SU-DHL-6 (cell line): ENCODE results near the gene IPO9.

Experiments
- H2AFZ ChIP-seq: fragments of 200-600 bp; sonication (generic); 2 replicates; pipeline ENCODE4 v1.6.1; 2014; ENCODE audit warnings: low read depth, mild to moderate bottlenecking, moderate library complexity, mixed read lengths, antibody characterized with exemption, low read length; ENCODE audit not compliant: severe bottlenecking
- H3F3A ChIP-seq: fragments of 200-600 bp; shearing (Covaris generic); 2 replicates; pipeline ENCODE4 v1.6.0; 2016; ENCODE audit warnings: antibody characterized with exemption, mild to moderate bottlenecking; ENCODE audit not compliant: insufficient read depth
- H3K27ac ChIP-seq: fragments of 200-600 bp; sonication (generic); 2 replicates; pipeline ENCODE4 v1.5.1; 2016; ENCODE audit warnings: low read depth, mild to moderate bottlenecking, low read length, moderate library complexity, mixed read lengths
- H3K27me3 ChIP-seq: fragments of 200-600 bp; sonication (generic), shearing (Covaris generic); 2 replicates; pipeline ENCODE4 v1.6.0; 2014; ENCODE audit warnings: mild to moderate bottlenecking, low read length
- H3K36me3 ChIP-seq: fragments of 200-600 bp; sonication (generic); 2 replicates; pipeline ENCODE4 v1.6.1; 2014; ENCODE audit warnings: mild to moderate bottlenecking, low read length, mixed read lengths
- H3K4me2 ChIP-seq: fragments of 300-600, 200-600 bp; shearing (Covaris generic), sonication (generic); 2 replicates; pipeline ENCODE4 v1.6.0; 2014; ENCODE audit warnings: low read length, low read depth, mild to moderate bottlenecking; ENCODE audit not compliant: poor library complexity, severe bottlenecking
- H3K4me3 ChIP-seq: fragments of 200-600 bp; sonication (generic); 2 replicates; pipeline ENCODE4 v1.5.1; 2014; ENCODE audit warnings: antibody characterized with exemption, low read length, mild to moderate bottlenecking, mixed read lengths; ENCODE audit not compliant: insufficient read depth, poor library complexity, severe bottlenecking
- H3K79me2 ChIP-seq: fragments of 200-600 bp; sonication (generic); 2 replicates; pipeline ENCODE4 v1.6.1; 2014; ENCODE audit warnings: mild to moderate bottlenecking, low read length, moderate library complexity; ENCODE audit not compliant: insufficient read depth
- H3K9ac ChIP-seq: fragments of 200-600 bp; sonication (generic); 2 replicates; pipeline ENCODE4 v1.7.0; 2014; ENCODE audit warnings: mild to moderate bottlenecking, low read length
- H3K9me2 ChIP-seq: fragments of 200-600 bp; sonication (generic); replicated peaks from 2 replicates; pipeline ENCODE4 v1.6.1; 2014; ENCODE audit warnings: low read length; ENCODE audit not compliant: insufficient read depth
- H3K9me3 ChIP-seq: fragments of 200-600 bp; sonication (generic); 2 replicates; pipeline ENCODE4 v1.6.1; 2014; ENCODE audit warnings: low read length, mixed read lengths; ENCODE audit not compliant: insufficient read depth
- H4K20me1 ChIP-seq: fragments of 200-600 bp; sonication (generic); 2 replicates; pipeline ENCODE4 v1.6.1; 2014; ENCODE audit warnings: low read depth, mild to moderate bottlenecking, antibody characterized with exemption, low read length, moderate library complexity, mixed read lengths
- EZH2phosphoT487 ChIP-seq: fragments of 200-600 bp; sonication (generic), shearing (Covaris generic); conservative IDR thresholded peaks from 2 replicates; pipeline ENCODE4 v1.6.1; 2018; ENCODE audit warnings: mild to moderate bottlenecking, antibody characterized with exemption, low read length, moderate library complexity, mixed read lengths
- TF ChIP-seq, protein P1 (sequence below): fragments of 200-600 bp; sonication (generic); IDR thresholded peaks from one replicate; pipeline ENCODE4 v1.5.1; 2017; ENCODE audit warnings: antibody characterized with exemption, mild to moderate bottlenecking, low read length, moderate library complexity; ENCODE audit not compliant: insufficient read depth, poor library complexity, severe bottlenecking

IPO9 gene

DNA sequence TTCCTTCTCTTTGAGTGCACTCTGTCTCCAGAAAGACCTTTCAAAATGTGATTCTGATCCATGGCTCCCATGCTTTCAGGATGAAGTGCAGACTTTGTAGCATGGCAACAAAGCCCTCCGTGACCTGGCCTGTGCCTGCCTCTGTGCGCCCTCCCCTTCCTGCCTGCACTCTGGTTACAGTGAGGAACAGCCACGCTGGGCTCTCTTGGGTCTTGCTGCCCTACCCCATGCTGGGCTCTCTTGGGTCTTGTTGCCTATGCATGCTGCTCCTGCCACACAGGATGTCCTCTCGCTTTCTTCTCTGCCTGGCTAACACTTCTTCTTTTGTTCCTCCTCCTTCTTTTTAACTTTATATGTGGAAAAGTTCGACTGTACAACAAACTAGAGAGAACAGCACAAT lies 89.4 kb downstream of the IPO9 start:
- Histone ChIP-seq H3K4me3 (no peak overlapping the region), H2AFZ (no peak overlapping the region), H4K20me1 (no peaks in the 10 kb centered on the region), H3K36me3 (no peaks in the 10 kb centered on the region), H3K9me3 (no peaks in the 10 kb centered on the region), H3K9me2 (no peaks in the 10 kb centered on the region), H3K27ac (no peak overlapping the region), H3K27me3 (no peaks in the 10 kb centered on the region), H3K79me2 (no peaks in the 10 kb centered on the region), H3K4me2 (no peak overlapping the region), H3F3A (no peaks in the 10 kb centered on the region), H3K9ac (no peak overlapping the region)
- TF ChIP-seq EZH2phosphoT487: no peak
- TF ChIP-seq, protein P1, sequence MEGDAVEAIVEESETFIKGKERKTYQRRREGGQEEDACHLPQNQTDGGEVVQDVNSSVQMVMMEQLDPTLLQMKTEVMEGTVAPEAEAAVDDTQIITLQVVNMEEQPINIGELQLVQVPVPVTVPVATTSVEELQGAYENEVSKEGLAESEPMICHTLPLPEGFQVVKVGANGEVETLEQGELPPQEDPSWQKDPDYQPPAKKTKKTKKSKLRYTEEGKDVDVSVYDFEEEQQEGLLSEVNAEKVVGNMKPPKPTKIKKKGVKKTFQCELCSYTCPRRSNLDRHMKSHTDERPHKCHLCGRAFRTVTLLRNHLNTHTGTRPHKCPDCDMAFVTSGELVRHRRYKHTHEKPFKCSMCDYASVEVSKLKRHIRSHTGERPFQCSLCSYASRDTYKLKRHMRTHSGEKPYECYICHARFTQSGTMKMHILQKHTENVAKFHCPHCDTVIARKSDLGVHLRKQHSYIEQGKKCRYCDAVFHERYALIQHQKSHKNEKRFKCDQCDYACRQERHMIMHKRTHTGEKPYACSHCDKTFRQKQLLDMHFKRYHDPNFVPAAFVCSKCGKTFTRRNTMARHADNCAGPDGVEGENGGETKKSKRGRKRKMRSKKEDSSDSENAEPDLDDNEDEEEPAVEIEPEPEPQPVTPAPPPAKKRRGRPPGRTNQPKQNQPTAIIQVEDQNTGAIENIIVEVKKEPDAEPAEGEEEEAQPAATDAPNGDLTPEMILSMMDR: no peak

DNA sequence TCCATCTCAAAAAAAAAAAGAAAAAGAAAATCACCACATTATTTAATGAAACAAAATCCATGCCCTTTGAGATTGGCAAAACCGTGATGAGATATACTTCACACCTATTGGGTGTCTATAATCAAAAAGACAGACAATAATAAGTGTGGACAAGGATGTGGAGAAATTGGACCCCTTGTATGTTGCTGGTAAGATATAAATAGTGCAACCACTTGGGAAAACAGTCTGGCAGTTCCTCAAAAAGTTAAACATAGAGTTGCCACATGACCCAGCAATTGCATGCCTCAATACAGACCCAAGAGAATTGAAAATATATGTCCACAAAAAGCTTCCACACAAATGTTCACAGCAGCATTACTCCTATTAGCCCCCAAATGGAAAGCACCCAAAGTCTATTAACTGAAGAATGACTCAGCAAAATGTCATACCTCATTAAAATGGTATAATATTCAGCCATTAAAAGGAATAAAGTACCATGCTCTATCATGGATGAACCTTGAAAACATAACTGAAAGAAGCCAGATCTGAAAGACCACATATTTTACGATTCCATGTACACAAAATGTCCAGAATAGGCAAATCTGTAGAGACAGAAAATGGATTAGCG lies 93.1 kb downstream of the IPO9 start:
- no peaks in the 10 kb centered on the region for H3F3A ChIP-seq
- no peaks in the 10 kb centered on the region for H4K20me1 ChIP-seq
- H3K9ac ChIP-seq: no peak overlapping the region
- H3K36me3 ChIP-seq: no peaks in the 10 kb centered on the region
- no peak overlapping the region for H3K4me3 ChIP-seq
- H3K9me3 ChIP-seq: no peaks in the 10 kb centered on the region
- no peak overlapping the region for H2AFZ ChIP-seq
- no peaks in the 10 kb centered on the region for H3K9me2 ChIP-seq
- no peak overlapping the region for H3K27ac ChIP-seq
- no peaks in the 10 kb centered on the region for H3K27me3 ChIP-seq
- no peak for TF ChIP-seq EZH2phosphoT487
- TF ChIP-seq, protein P1: no peak
- no peak overlapping the region for H3K4me2 ChIP-seq
- no peaks in the 10 kb centered on the region for H3K79me2 ChIP-seq

DNA sequence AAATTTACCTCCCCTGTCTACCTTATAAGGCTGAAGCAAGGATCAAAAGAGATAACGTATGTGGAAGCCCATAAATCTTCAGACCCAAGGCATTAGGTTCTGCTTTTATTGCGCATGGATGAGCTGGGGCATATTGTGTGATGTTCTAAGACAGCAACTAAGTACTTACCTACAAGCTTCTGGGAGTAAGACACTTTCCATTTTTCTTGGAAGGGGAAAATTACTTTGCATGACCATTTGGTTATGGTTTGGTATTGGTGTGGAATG lies 96.3 kb downstream of the IPO9 start:
- no peaks in the 10 kb centered on the region for H3K79me2 ChIP-seq
- no peaks in the 10 kb centered on the region for H3K9me3 ChIP-seq
- no peak overlapping the region for H3K27ac ChIP-seq
- no peaks in the 10 kb centered on the region for H3K27me3 ChIP-seq
- H2AFZ ChIP-seq: no peak overlapping the region
- no peak overlapping the region for H3K9ac ChIP-seq
- no peak for TF ChIP-seq EZH2phosphoT487
- TF ChIP-seq, protein P1: no peak
- no peak overlapping the region for H3K4me2 ChIP-seq
- H4K20me1 ChIP-seq: no peaks in the 10 kb centered on the region
- no peak overlapping the region for H3K4me3 ChIP-seq
- H3F3A ChIP-seq: no peaks in the 10 kb centered on the region
- no peaks in the 10 kb centered on the region for H3K9me2 ChIP-seq
- no peaks in the 10 kb centered on the region for H3K36me3 ChIP-seq
